ENCODE measurements around the gene PFAS. TPM values are rescaled to one million over a fixed set of nuclear protein-coding genes. Genes with fewer than 3 reads are reported as not detected.

PFAS gene
- total and polyA plus RNA-seq, 2 of the 8 experiments (the other 6 are each of a cell fraction or from before 2014, with no cell fraction given) = 88.4 to 248 TPM

DNA sequence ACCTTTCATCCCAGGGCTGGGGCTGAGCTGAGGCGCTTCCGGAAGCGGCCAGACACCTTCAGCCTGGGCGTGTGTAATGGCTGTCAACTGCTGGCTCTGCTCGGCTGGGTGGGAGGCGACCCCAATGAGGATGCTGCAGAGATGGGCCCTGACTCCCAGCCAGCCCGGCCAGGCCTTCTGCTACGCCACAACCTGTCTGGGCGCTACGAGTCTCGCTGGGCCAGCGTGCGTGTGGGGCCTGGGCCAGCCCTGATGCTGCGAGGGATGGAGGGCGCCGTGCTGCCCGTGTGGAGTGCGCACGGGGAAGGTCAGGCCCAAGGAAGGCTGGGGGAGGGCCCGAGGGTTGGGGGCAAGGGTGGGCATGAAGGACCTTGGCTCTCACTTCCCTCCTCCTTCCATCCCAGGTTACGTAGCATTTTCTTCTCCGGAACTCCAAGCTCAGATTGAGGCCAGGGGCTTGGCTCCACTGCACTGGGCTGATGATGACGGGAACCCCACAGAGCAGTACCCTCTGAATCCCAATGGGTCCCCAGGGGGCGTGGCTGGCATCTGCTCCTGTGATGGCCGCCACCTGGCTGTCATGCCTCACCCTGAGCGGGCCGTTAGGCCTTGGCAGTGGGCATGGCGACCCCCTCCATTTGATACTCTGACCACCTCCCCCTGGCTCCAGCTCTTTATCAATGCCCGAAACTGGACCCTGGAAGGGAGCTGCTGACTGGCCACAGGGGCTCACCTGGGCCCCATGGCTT lies 19.6 kb downstream of the PFAS start:
- Histone ChIP-seq H3K4ac (replicated peaks; ENCODE audit: insufficient read length, low read depth, low read length) (no peak overlapping the region), H3K9me3 (ENCODE audit: insufficient read depth in 2 of 2, low read depth in 1 of 2, low read length in 1 of 2) (no peaks in the 10 kb centered on the region), H3K56ac (replicated peaks; ENCODE audit: insufficient read length, low read depth, low read length) (no peak overlapping the region), H3K4me3 (ENCODE audit: extremely low read depth in 1 of 4, insufficient read depth in 2 of 4, low read depth in 3 of 4, low read length in 4 of 4) (no peak overlapping the region), H3K79me1 (ENCODE audit: low read depth, low read length) (peaks cover 4% of the 10 kb centered on the region; the same call in 1 of the 2 replicates), H2BK120ac (replicated peaks; ENCODE audit: low read depth, low read length) (no peak overlapping the region), H4K5ac (ENCODE audit: insufficient read length, low read depth, low read length) (no peak overlapping the region), H3K14ac (ENCODE audit: insufficient read length) (no peak overlapping the region), H2BK12ac (ENCODE audit: low read depth, low read length) (no peak overlapping the region), H3K23me2 (ENCODE audit: low read depth, low read length) (no peaks in the 10 kb centered on the region), H3K36me3 (ENCODE audit: control insufficient read depth in 2 of 4, insufficient read depth in 4 of 4, low read length in 3 of 4) (peaks cover 31 to 66% (median 58%) of the 10 kb centered on the region in 4 experiments), H4K20me1 (replicated peaks in 1 of 2; ENCODE audit: control insufficient read depth in 1 of 2, insufficient read depth in 2 of 2, low read length in 2 of 2) (peaks cover 10 to 21% of the 10 kb centered on the region in 2 experiments), H3K18ac (ENCODE audit: extremely low read depth, low read length) (no peak overlapping the region), H3K9ac (replicated peaks in 1 of 4; ENCODE audit: extremely low read depth in 1 of 4, low read depth in 3 of 4, low read length in 3 of 4) (0 out of 7 replicates have a peak overlapping the region, but pooled peaks of 1 of the 4 experiments have one; percentile 6), H3K79me2 (ENCODE audit: control insufficient read depth in 1 of 2, insufficient read depth in 2 of 2, low read length in 2 of 2) (no peaks in the 10 kb centered on the region), H2BK5ac (ENCODE audit: low read depth, low read length) (no peak overlapping the region), H4K91ac (replicated peaks; ENCODE audit: insufficient read length, low read length) (no peak overlapping the region), H3K23ac (ENCODE audit: insufficient read length) (no peak overlapping the region), H3K27me3 (replicated peaks in 1 of 4; ENCODE audit: control insufficient read depth in 3 of 4, extremely low read depth in 1 of 4, insufficient read depth in 3 of 4, low read length in 3 of 4) (no peaks in the 10 kb centered on the region), H2BK20ac (ENCODE audit: low read length) (no peak overlapping the region), H3K4me1 (replicated peaks in 1 of 4; ENCODE audit: control insufficient read depth in 3 of 4, insufficient read depth in 4 of 4, low read length in 3 of 4) (no peaks in the 10 kb centered on the region), H4K8ac (ENCODE audit: extremely low read depth, insufficient read depth, low read length) (no peak overlapping the region), H2AFZ (ENCODE audit: low read length) (no peak overlapping the region), H2AK5ac (ENCODE audit: low read depth, low read length) (no peak overlapping the region), H2BK15ac (ENCODE audit: low read length) (no peak overlapping the region), H3K4me2 (ENCODE audit: insufficient read depth in 1 of 2, low read depth in 2 of 2, low read length in 2 of 2) (no peak overlapping the region), H3K27ac (ENCODE audit: low read depth, low read length) (no peak overlapping the region)
- ChIA-PET POLR2A (ENCODE audit: partially characterized antibody) (interaction anchor here (1.2 to 66.3 kb wide), 3 partner anchors 5 to 108 kb away, joined by 3 to 1521 read pairs (median 1521); partner anchors contain the start of genes CTC1, KRABD2, PFAS and RANGRF), CTCF (ENCODE audit: partially characterized antibody) (interaction anchor here (0.6 to 1.6 kb wide), 4 partner anchors 9 to 45 kb away, joined by 3 to 6 read pairs (median 4); no protein-coding TSS in a partner anchor)
- no peak for FAIRE-seq
- 93% methylated on average over 28 of the region's 29 CpGs; no CpG with 5 or more reads in 1 of the 2 experiments for WGBS, 2 experiments (ENCODE audit: extremely low coverage in 1 of 2, insufficient coverage in 1 of 2, insufficient read length in 1 of 2, insufficient replicate concordance in 2 of 2, low coverage in 1 of 2, low lambda C conversion rate in 2 of 2, missing lambda C conversion rate in 1 of 2)
- DNase-seq (ENCODE audit: low read depth in 1 of 2, low spot score in 2 of 2) = no peak
- TF ChIP-seq SIRT6 (IDR thresholded peaks at IDR 0.05; ENCODE audit: low read length) = no peak
- no peak for TF ChIP-seq SP2 (IDR thresholded peaks at IDR 0.05; ENCODE audit: low read length)
- no peak for TF ChIP-seq POU5F1 (IDR thresholded peaks at IDR 0.05; ENCODE audit: low read depth, low read length)
- TF ChIP-seq JUND (IDR thresholded peaks at IDR 0.05; ENCODE audit: low read length) = no peak
- TF ChIP-seq CHD1 (IDR thresholded peaks at IDR 0.05; ENCODE audit: low read depth, low read length) = no peak
- no peak for TF ChIP-seq TEAD4 (IDR thresholded peaks at IDR 0.05; ENCODE audit: low read depth, low read length)
- no peak for TF ChIP-seq GABPA (IDR thresholded peaks at IDR 0.05; ENCODE audit: borderline replicate concordance, insufficient read depth, low read length)
